ENCODE results near the gene C18orf63.
"Not testable (repeated sequence)": the region's sequence is repeated elsewhere in the genome, so short reads cannot be mapped to it uniquely, and the experiment has no call there.

The C18orf63 gene

DNA sequence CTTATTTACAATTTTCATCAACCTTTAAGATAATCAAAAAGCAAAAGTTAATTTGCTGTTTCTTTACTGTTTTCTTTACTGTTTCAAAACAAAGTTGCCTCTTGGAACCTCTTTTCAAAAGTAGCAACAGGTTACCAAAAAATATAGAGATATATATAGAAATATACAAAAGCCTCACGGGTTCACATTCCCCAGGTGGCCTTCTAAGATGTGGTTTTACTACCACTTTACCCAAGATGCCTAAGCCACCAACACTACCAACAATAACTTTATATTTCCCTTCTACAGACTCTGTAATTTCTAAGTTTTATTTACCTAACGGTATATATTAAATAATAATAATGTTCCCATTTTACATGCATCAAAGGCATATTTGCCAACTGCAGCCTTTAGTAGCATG lies 28.8 kb upstream of the C18orf63 start:
- DNase-seq = no peak

DNA sequence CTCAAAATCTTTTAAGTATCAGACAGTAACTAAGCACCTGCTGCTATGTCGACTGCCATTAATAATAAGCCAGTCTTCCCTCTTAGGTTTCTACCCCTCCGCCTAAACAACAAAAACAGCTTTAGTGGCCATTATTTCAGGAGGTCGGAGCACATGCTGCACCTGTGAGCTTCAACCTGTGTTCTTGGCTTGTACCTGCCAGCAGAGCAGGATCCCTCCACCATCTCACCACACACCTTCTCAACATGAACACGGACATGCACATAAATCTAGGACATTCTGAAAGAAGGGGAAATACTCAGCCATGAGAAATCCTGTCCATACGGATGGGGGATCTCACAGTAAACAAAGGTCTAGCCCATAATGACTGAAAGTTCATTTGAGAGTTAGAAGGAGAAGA lies 27.6 kb upstream of the C18orf63 start:
- DNase-seq = no peak

GRCh38 chr18:74288730-74289129 lies 26.9 kb upstream of the C18orf63 start:
- DNase-seq = no peak

DNA sequence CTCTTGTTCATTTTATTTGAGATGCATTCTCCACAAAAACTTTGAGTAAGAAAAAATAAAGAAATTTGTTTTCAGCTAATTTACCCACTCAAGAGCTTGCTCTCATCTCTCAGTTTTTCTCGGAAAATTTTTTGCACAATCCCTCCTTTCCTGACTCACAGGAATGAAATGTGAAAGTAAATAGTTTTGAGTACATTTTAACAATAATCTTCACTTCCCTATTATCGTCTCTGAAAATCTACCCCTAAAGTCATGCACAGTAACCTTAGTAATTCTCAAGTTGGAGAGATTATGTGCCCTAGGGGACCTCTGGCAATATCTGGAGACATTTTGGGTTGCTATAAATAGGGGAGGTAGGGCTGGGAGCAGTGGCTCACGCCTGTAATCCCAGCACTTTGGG lies 26.5 kb upstream of the C18orf63 start:
- no peak for DNase-seq

DNA sequence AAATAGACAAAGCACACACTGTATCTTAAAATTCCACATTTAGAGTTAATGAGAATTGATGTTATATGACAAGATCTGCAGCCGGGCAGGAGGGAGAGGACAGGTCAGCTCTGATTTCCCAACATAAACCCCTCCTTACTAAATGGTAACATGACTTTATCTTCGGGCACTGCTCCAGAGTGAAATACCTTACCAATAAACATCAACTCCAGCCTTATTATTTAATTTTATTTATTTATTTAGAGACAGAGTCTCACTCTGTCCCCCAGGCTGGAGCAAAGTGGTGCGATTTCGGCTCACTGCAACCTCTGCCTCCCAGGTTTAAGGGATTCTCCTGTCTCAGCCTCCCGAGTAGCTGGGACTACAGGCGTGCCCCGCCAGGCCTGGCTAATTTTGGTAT lies 25.6 kb upstream of the C18orf63 start:
- no peak for DNase-seq

- no peak for DNase-seq
Observed at GRCh38 chr18:74290794-74291471, 24.7 kb upstream of the C18orf63 start.

DNA sequence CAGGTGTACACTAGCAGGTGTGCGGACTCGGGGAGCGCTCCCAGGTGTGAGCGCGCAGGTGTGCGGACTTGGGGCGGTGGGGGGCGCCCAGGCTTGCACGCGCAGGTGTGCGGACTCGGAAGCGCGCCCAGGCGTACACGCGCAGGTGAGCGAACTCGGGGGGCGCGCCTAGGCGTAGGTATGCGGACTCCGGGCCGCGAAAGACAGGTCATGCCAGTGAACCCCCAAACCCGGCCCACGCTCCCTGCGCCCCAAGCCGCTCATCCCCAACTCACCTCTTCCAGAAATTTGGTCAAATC lies 24.2 kb upstream of the C18orf63 start:
- DNase-seq = no peak

GRCh38 chr18:74291771-74292540 lies 23.7 kb upstream of the C18orf63 start, which contains the start of gene CYB5A:
TSS of gene CYB5A (minus strand) at chr18:74291963. CDS start at chr18:74291875, 88 bp downstream.
- DNase-seq = peak; percentile 98

GRCh38 chr18:74292541-74292858 lies 23.1 kb upstream of the C18orf63 start:
- no peak for DNase-seq

- DNase-seq = not testable (repeated sequence)
Observed at GRCh38 chr18:74292982-74293381, 22.7 kb upstream of the C18orf63 start.

DNA sequence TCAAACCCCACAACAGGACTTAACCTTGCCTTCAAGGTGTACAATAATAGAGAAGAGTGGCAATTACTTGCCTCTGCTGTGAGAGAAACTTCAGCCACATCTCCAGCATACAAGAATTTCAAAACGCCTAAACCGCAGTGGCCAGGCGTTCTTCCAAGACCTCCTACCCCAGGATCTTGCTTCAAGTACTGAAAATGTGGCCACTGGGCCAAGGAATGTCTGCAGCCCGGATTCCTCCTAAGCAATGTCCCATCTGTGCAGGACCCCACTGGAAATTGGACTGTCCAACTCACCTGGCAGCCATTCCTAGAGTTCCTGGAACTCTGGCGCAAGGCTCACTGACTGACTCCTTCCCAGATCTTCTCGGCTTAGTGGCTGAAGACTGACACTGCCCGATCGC lies 21.1 kb upstream of the C18orf63 start:
- no peak for DNase-seq

DNA sequence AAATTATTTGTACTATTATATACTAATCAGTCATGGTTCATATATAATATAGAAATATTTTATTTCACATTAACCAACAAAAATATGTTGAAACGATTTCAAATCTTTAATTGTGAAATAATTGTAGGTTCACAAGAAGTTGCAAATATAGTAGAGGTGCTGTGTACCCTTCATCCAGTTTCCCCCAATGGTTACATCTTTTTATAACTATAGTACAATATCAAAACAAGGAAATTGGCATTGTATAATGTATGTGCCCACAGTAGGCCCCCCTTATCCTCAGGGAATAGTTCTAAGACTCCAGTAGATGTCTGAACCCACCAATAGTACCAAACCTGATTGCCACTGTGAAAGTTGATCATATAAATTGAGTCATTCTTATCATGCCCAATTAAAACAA lies 16.5 kb upstream of the C18orf63 start:
- DNase-seq = no peak

DNA sequence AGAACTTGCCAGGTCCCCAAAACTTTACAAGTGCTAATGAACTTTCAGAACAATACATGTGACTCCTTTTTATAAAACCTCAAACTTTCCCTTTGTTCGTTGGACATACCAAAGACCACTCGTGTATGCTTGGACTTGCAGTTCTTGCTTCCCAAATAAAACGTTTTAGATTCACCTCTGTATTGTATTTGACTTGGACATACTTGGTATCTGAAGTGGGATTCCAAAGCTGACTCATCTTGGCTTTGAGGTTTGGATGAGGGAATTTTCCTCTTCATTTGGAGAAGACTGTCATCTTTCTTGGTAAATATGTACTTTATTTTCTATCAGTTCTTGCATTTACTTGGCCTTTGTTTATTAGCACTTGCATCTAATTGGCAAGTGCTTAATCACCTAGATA lies 15.9 kb upstream of the C18orf63 start:
- DNase-seq = no peak

- no peak for DNase-seq
Observed at GRCh38 chr18:74303306-74303705, 12.3 kb upstream of the C18orf63 start.

- no peak for DNase-seq
Observed at GRCh38 chr18:74303936-74304335, 11.7 kb upstream of the C18orf63 start.

- DNase-seq = peak; percentile 24
Observed at GRCh38 chr18:74310411-74310810, 5.2 kb upstream of the C18orf63 start.

- no peak for DNase-seq
Observed at GRCh38 chr18:74311000-74311399, 4.6 kb upstream of the C18orf63 start.

- DNase-seq = no peak
Observed at GRCh38 chr18:74314759-74315463, 728 bp upstream of the C18orf63 start.

- no peak for DNase-seq
Observed at GRCh38 chr18:74316257-74317170, 875 bp downstream of the C18orf63 start.

- no peak for DNase-seq
Observed at GRCh38 chr18:74326231-74326630, 10.6 kb downstream of the C18orf63 start.

DNA sequence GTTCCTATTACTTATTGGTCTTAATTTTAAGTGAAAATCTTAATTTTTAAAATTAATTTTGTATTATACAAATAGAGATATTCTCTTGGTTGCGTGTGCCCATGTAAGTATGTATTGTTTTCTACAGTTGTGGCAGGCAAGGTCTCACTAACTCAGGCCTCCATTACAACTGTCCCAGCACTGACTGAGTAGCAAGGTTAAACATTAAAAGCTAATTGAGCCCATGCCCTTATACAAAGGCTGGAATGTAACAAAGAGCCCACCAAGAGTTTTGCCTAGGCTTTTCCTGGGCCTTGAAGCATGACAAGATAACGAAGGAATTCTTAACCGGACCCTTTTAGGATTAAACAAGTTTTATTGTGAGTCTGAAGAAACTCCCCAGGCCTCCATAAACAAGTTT lies 11.2 kb downstream of the C18orf63 start:
- DNase-seq = not testable (repeated sequence)

DNA sequence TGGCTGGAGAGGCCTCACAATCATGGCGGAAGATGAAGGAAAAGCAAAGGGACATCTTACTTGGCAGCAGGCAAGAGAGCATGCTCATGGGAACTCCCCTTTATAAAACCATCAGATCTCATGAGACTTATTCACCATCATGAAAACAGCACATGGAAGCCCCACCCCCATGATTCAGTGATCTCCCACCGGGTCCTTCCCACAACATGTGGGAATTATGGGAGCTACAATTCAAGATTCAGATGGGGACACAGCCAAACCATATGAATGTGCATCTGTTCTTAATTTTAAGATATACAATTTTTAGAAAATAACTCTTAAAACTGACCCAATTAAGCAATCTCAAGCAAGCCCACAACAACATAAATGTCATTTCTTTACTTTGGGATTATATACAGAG lies 12.6 kb downstream of the C18orf63 start:
- DNase-seq = no peak

DNA sequence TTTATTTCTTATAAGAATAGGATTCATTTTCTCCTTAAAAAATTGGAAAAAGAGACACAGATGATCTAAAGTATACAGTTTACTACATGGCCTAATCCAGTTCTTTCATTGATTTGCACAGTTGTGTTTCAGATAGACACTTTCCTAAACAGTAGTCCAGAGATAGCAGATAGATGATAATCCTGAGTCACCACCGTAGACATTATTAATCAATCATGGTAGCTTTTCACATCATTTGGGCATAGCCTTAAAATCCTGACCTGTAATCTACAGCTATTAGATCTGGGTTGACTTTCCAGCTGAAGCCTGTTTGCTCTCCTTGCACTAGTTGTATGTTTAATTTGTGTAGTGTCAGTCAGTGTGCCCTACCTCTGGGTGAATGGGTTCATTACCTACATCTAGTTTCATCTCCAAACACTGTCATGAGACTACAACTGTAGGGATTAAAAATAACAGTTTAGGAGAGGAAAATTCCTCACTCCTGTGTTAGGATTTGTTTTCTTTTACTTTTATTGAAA lies 14.1 kb downstream of the C18orf63 start:
- no peak for DNase-seq
